H54 (cell line): ENCODE measurements around the gene PISD.
"Not testable (repeated sequence)": the region's sequence is repeated elsewhere in the genome, so short reads cannot be mapped to it uniquely, and the experiment has no call there.

Source experiments
- DNase-seq: peaks from one replicate; pipeline ENCODE4 v3.0.0; 2011; ENCODE audit warnings: low spot score, mixed read lengths; ENCODE audit not compliant: insufficient read length
- FAIRE-seq: peaks from 3 replicates; lab custom pipeline; 2011; peaks lifted over from hg19 to GRCh38; lab: Jason Lieb, UNC
- POLR2A ChIP-seq: IDR thresholded peaks from 2 replicates; pipeline ENCODE4 v1.6.1; 2011; ENCODE audit warnings: low read depth, mild to moderate bottlenecking, low read length

PISD gene

DNA sequence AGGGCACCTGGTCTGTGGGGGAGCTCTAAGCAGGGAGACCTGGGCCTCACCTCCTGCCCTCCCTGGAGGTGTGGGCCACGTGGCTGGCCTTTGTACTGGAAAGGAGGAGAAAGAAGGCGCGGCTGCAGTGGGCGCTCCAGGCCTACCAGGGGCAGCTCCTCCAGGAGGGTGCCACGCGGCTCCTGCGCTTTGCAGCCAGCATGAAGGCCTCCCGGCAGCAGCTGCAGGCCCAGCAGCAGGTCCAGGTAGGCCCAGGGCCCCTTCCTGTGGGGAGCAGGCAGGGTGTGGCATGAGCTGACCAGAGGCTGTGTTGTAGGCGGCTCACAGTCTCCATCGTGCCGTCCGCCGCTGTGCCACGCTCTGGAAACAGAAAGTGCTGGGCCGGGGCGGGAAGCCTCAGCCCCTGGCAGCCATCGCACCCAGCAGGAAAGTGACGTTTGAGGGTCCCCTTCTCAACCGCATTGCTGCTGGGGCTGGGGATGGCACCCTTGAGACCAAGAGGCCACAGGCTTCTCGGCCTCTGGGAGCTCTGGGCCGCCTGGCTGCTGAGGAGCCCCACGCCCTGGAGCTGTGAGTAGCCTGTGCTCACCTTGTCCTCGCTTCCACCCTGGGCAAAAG, 48.6 kb downstream of the PISD start:
- no peak for FAIRE-seq
- DNase-seq = no peak
- no peak for TF ChIP-seq POLR2A

GRCh38 chr22:31612891-31613285, 49.1 kb downstream of the PISD start:
- FAIRE-seq (no peak), DNase-seq (no peak)
- TF ChIP-seq POLR2A = no peak

- TF ChIP-seq POLR2A = no peak
- FAIRE-seq = no peak
- no peak for DNase-seq
Observed at GRCh38 chr22:31611061-31611760, 50.8 kb downstream of the PISD start.

DNA sequence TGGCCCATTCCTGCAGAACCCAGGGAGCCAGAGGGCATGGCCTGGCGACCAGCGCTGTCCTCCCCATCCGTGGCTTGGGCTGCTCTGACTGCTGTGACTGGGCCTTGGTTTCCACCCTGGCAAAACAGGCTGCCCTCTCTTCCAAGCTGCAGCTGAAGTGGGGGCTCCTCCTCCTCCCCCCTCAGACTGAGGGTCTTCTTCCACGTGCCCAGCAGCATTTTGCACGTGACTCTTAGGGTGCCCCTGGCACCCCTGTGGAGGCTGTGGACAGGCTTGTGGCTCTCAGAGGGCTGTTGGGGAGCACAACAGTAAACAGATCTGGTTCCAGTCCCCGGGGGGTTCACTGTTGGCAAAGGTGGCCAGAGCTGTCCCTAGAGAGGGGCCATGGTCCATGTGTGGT, 51.4 kb downstream of the PISD start:
- TF ChIP-seq POLR2A = no peak
- FAIRE-seq (no peak), DNase-seq (no peak)

DNA sequence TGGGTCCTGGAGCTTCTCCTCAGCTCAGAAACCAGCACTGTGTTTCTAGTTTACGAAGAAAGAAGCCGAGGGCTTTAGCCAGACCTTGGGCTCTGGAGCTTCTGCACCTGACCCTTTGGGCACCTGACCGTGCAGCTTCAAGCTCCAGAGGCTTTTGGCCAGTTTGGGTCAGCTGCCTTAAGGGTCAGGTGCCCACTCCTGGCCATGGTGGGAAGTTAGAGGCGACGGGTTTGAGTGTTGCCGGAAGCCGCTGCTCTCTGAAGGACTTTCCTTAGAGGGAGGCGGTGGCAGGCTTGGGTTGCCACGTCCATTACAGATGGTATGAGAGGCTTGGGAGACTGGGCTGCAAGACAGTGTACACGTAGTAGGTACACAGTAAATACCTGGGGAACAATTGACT, 52.3 kb downstream of the PISD start:
- TF ChIP-seq POLR2A = no peak
- FAIRE-seq = no peak

GRCh38 chr22:31607696-31608095, 54.3 kb downstream of the PISD start:
- TF ChIP-seq POLR2A = no peak
- DNase-seq (no peak), FAIRE-seq (no peak)

More for the DNA sequence above, 52.3 kb downstream of the PISD start:
- no peak for DNase-seq

DNA sequence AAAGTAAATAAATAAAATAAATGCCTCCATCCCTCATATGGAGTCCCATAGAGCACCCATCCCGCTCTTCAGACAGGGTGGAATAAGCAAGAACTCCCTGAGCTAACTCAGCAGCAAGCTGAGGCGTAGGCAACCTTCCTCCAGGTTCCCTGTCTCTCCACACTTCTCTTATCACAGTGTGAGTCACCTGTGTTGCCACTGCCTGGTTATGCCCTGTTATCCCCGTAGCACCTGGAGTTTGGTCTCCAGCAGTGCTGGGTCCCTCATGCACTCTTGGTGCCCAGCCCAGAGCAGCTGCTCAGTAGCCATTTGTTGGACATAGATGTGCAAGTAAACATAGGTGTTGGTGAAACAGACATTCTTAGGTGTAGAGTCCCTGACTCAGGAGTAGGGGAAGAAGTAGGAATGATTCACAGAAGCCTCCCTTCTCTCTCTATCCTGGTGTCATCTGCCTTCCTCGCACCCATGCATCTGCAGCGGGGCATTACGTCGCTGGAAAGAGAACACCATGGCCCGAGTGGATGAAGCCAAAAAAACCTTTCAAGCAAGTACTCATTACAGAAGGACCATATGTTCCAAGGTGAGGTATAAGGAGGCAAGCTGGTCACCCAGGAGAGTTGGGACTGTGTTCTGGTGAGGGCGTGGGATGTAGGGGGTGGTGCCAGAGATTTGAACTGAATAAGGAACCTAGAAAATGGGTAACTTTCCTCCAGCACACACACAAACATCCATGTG, 56.0 kb downstream of the PISD start:
- FAIRE-seq = no peak
- no peak for DNase-seq
- no peak for TF ChIP-seq POLR2A

GRCh38 chr22:31604746-31605705, 57.0 kb downstream of the PISD start:
- DNase-seq = no peak
- FAIRE-seq = no peak
- no peak for TF ChIP-seq POLR2A

DNA sequence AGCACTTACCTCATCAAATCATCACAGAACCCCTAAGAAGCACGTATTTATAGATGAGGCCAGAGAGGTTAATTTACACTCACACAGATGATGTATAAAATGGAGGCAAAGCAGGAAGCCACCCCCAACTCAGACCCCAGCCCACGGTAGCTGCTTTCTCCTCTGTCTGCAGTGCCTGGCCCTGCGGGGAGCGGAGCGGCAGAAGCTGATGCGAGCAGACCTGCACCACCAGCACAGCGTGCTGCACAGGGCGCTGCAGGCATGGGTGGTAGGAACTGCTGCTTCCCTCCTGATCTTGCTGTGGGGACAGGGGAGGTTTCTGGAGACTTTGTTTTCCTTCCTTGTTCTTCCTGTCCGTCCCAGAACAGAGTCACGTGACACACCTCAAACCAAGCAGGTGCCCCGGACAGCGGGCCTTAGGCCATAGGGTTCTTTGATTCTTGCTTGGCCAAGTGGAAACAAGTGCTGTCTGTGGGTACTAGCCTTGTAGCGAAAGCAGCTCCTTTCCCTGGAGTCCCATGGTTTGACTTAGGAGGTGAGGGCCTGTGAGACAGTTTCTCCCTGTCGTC, 57.8 kb downstream of the PISD start:
- DNase-seq (no peak), FAIRE-seq (no peak)
- TF ChIP-seq POLR2A = no peak

- no peak for FAIRE-seq
- no peak for DNase-seq
- no peak for TF ChIP-seq POLR2A
Observed at GRCh38 chr22:31603574-31603973, 58.4 kb downstream of the PISD start.

GRCh38 chr22:31603081-31603525, 58.9 kb downstream of the PISD start:
- DNase-seq = no peak
- FAIRE-seq = no peak

GRCh38 chr22:31602259-31602952, 59.6 kb downstream of the PISD start:
- TF ChIP-seq POLR2A = no peak
- peak; percentile 64 for FAIRE-seq
- DNase-seq = peak; percentile 74

More at GRCh38 chr22:31603081-31603525, 58.9 kb downstream of the PISD start:
- TF ChIP-seq POLR2A = no peak

- no peak for FAIRE-seq
- no peak for TF ChIP-seq POLR2A
- no peak for DNase-seq
Observed at GRCh38 chr22:31595271-31595670, 66.7 kb downstream of the PISD start.

GRCh38 chr22:31590161-31590560, 71.9 kb downstream of the PISD start:
- not testable (repeated sequence) for FAIRE-seq, DNase-seq
